C4-2B (cell line): ENCODE measurements around the gene MAP6.
A peak's percentile ranks its signal among the peaks of the same experiment; 100 is the strongest.

Source experiments
- H3K27ac ChIP-seq: fragments of 450-650 bp; 2 replicates; pipeline ENCODE4 v1.5.1; 2017
- CTCF ChIP-seq: fragments of 450-650 bp; conservative IDR thresholded peaks from 2 replicates; pipeline ENCODE4 v1.5.1; 2017; ENCODE audit warnings: mild to moderate bottlenecking
- ZFX ChIP-seq: fragments of 450-650 bp; IDR thresholded peaks from 2 replicates; pipeline ENCODE4 v1.6.1; 2017

The MAP6 gene

GRCh38 chr11:75561426-75562047 lies 107.3 kb downstream of the MAP6 start:
- TF ChIP-seq CTCF (no peak), ZFX (no peak)
- peak overlapping the region; percentile 55; the same call in 1 of the 2 replicates for H3K27ac ChIP-seq

GRCh38 chr11:75560644-75561043 lies 108.2 kb downstream of the MAP6 start:
- no peak overlapping the region for H3K27ac ChIP-seq
- TF ChIP-seq ZFX (no peak), CTCF (no peak)

DNA sequence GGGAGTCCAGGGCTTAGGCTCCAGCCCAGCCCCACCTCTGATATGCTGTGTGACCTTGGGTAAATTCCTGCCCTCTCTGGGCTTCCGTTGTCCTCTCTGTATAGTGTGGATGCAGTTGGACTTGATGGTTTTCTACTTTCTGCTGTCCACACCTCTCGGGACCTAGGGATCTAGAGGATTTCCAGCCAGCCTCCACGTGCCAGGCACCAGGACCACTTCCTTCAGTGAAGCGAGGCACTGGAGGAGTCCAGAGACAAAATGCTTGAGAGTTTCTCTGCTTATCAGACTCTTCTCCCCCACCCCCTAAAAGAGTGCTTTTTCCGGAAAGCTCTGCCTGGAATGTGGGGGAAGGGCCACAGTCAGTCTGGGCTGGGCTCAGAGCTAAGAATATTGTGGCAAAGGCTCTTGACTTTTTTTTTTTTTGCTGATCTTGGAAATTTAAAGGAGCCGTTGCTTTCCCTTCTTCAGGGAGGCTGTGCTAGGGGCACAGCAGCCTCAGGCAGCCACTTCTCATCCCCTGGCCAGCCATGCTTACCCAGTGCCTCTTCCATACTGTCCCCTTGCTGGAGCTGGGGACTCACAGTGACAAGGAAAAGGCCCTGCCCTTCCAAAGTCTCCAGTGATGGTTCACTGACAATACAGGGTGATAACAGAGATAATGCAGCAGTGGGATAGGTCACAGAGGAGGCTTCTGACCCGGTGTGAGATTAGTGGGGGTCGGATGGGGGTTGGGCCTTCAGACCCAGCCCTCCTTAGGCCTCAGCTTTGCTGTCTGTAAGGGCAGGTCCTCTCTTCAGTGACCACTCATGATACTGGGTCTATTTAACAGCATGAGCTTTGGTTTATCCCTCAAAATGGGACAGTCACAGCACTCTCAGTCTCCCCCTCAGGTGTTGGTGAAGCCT lies 109.6 kb downstream of the MAP6 start:
- TF ChIP-seq ZFX (no peak), CTCF (no peak)
- no peak overlapping the region for H3K27ac ChIP-seq

GRCh38 chr11:75557666-75558494 lies 111.0 kb downstream of the MAP6 start:
- no peak for TF ChIP-seq ZFX
- no peak for TF ChIP-seq CTCF
- H3K27ac ChIP-seq = no peak overlapping the region

- H3K27ac ChIP-seq = no peak overlapping the region
- TF ChIP-seq ZFX (no peak), CTCF (no peak)
Observed at GRCh38 chr11:75556275-75556674, 112.6 kb downstream of the MAP6 start.

DNA sequence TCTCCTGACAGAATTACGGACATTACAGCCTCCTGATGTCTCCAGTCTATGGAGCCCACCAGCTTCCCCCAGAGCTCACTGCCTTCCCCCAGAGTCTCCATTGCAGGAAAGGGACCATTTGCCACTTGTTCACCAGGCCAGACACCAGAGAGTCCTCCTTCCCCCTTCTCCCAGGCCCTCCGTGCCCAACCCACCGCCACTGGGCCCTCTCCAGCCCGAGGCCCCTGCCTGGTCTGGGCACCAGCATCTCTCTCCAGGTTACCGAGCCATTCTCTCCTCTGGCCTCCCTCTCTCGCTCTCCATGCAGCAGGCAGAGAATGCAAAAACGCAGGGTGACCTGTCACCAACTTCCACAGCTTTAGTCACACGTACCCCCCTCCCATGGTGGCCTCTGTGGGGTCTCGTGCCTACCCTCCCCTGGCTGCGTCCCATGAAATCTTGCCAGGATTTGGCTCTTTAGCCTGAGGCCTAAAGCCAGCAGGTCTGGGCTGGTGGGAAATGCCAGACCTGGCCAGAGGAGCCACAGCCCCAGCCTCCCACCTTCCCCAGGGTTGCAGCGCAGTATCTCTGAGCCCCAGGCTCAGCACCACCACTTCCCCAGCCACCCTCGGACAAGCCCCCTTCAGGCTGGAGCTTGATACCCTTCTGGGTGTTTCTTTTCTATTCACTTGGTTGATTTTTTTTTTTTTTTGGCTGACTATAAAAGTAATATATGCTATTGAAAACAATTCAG lies 113.6 kb downstream of the MAP6 start:
- no peak for TF ChIP-seq CTCF
- TF ChIP-seq ZFX = no peak
- no peak overlapping the region for H3K27ac ChIP-seq
